SKM-1 treated with dmso at 0.1 percent for 144 hours (cell line): ENCODE data around the gene MVB12B.

Experiments used
- DNase-seq: peaks from one replicate; lab custom pipeline; 2025; ENCODE audit not compliant: unreplicated experiment; lab: John Stamatoyannopoulos, UW

The MVB12B gene

DNA sequence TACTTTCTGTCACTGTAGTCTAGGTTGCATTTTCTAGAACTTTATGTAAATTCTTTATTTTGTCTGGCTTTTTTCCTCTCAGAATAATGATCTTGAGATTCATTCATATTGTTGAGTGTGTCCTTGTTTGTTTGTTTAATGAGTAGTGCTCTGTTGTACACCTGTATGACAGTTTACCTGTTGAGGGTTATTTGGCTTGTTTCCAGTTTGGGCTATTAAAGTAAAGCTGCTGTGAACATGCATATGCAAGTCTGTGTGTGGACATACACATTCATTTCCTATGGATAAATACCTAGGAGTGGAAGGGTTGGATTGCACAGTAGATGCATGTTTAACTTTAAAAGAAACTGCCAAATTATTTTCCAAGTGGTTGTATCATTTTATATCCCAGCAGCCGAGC lies 30.4 kb downstream of the MVB12B start:
- DNase-seq, result no peak

DNA sequence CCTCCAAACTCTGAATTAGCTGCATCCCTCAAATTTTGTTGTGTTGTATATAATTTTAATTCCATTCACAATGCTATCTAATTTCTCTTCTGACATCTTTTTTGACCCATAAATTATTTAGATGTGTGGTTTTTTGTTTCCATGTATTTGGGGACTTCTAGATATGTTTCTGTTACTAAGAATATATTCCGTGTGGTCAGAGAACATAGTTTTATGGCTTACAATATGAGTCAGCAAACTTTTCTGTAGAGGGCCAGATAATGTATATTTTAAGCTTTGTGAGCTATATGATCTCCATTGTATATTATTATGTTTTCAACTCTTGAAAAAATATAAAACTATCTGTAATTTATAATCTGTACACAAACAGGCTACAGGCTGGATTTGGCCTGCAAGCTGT lies 33.4 kb downstream of the MVB12B start:
- DNase-seq, result no peak

DNA sequence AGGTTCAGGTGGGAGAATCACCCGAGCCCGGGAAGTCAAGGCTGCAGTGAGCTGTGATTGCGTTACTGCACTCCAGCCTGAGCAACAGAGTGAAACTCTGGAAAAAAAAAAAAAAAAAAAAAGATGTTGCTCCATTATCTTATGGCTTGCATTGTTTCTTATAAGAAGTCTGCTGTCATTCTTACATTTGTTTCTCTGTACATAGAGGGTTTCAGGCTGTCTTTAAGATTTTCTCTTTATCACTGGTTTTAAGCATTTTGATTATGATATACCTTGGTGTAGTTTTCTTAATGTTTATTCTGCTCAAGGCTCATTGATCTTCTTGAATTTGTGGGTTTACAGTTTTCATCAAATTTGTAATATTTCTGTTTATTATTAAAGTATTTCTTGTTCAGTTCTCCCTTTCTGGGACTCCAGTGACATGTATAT lies 35.2 kb downstream of the MVB12B start:
- DNase-seq, result no peak

DNA sequence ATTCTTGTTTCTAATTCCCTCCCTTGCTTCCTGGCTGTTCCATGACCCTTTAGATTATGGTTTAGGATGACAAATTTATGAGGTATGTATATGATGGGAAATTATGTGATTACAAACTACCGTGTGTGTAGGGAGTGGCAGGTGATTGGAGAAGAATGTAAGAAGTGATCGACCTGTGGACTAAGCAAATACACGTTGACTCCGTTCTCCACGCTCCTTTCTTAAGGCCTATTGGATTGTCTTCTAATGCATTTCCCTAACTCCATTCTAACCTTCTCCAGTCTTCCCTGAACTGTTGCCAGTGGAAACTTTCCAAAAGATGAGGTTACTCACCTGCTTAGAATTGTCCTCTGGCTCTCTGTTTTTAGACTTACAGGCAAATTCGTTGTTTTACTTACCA lies 36.6 kb downstream of the MVB12B start:
- DNase-seq, result no peak

DNA sequence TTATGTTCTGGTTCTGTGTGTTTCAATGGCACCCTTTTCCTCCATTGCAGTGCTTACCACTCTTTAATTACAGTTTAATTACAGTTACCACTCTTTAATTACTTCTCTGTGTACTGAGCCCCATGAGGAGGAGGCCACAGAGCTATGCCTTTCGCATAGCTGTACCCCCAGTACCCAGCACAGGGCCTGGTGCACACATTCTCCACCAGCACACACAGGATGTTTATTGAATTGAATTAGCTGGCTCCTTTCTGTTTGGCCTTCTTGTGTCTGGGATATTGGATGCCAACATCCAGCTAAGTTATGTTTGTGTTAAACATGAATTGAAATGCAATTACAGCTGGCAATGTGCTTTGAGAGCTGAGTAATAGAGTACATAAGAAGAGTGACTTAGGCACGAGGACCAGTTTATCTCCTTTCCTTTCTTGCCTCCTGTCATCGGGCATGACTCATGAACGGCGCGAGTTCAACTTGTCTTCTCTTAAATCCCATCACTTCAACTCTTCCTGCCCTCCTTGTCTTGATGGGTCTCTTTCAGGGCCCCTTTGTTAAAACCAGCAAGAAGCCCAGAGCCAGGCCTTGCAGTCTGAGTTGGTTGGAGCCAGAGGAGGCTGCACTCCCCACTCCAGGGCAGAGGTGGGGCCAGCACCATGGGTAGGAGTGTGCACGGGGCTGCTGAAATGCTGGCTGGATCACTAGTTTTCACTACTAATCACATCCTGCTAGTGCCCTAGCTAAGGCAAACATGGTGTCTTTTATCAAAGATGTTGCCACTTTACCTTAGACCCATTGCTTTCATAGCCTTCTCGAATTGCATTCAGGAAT lies 37.4 kb downstream of the MVB12B start:
- DNase-seq, result no peak

DNA sequence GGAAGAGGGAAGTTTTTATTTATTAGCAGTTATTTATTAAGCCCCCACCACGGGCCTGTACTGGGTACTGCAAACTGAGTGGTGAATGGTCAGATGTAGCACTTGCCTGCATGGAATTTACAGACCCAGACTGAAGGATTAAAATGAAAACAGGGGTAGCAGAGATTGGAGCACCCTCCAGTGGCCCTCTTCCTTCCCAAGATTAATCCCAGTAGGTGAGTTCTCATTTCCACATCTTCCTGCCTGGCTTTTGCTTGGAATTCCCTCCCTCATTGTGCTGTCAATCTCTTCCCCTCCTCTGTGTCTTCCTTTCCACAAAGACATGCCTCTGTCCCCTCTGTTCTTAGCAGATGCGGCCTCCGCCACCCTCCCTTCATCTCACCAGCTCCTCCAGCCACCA lies 39.2 kb downstream of the MVB12B start:
- DNase-seq, result no peak

DNA sequence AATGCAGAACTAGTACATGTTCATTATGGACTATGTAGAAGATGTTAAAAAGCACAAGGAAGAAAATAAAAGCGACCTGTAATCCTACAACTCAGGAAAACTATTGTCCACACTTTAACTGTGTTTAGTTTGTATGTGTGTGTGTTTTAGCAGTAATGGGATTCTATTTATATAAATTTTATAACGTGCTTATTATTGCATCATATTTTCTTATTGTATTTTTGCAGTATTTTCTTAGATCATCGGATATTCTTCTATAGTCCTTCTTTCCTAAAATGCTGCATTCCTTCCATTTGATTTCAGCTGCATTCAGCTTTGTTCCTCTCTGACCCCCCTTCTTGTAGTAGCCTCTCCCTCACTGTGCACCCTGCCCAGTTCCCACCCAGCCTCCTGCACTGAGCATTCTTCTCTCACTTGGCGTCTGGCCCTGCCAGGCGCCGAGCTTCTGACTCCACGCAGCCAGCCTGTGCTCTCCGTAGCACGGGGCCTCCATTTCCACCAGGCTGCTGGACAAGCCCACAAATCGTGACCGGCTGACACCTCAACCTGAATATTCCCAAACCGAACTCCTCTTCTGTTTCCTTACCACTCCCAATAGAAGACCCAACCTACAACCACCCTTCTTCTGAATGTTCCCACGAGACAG lies 39.9 kb downstream of the MVB12B start:
- DNase-seq, result no peak

DNA sequence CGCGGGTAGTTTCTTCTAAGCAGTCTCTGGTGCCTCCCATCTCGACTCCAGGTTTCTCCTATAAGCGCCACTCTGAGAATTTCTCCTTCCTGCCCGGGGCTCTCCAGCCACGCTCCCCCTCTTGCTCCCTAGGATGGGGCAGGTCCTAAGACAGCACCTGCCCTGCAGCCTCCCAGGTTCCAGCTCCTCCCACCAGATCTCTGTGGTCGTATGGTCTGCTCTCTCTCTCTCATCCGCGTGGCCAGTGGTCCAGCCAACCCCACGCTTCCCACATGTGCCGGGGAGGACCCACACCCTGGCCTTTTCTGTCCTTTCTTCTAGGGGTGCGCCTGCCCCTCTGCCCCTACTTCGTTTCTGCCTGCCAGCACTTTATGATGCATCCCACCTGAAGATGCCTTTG lies 40.5 kb downstream of the MVB12B start:
- no peak for DNase-seq

DNA sequence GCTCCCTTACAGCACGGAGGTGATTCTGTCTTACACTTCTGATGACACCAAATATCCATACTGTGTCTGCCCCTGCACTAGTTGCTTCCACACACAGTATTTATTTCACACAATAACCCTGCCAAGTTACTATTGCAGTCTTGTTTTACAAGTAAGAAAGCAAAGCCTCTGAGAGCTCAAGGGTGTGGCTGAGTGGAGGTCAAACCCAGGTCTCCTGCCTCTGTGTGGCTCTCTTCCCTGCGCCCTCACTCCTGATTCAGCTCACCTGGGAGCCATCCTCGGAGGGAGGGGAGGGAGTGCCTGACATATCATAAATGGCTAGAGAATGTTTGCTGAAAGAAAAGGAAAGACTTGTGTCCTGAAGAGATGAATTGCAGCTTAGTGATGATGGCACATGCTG lies 41.0 kb downstream of the MVB12B start:
- DNase-seq, result no peak

DNA sequence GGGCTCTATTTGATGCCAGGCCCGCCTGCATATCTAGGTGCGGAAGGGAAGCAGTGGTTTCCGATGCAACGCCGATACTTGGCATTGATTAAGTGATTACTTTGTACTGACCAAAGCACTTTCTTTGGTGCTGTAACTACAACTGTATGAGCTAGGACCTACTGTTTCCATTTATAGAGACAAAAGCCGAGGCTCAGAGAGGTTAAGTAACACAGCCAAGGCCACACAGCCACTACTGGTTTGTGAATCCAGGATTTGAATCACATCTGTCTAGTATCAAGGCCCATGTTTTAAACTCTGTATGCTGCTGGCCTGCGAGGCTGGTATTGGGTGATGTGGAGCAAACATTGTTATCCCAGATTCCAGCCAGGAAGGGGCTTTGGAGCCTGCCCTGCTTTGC lies 41.4 kb downstream of the MVB12B start:
- DNase-seq, result no peak

DNA sequence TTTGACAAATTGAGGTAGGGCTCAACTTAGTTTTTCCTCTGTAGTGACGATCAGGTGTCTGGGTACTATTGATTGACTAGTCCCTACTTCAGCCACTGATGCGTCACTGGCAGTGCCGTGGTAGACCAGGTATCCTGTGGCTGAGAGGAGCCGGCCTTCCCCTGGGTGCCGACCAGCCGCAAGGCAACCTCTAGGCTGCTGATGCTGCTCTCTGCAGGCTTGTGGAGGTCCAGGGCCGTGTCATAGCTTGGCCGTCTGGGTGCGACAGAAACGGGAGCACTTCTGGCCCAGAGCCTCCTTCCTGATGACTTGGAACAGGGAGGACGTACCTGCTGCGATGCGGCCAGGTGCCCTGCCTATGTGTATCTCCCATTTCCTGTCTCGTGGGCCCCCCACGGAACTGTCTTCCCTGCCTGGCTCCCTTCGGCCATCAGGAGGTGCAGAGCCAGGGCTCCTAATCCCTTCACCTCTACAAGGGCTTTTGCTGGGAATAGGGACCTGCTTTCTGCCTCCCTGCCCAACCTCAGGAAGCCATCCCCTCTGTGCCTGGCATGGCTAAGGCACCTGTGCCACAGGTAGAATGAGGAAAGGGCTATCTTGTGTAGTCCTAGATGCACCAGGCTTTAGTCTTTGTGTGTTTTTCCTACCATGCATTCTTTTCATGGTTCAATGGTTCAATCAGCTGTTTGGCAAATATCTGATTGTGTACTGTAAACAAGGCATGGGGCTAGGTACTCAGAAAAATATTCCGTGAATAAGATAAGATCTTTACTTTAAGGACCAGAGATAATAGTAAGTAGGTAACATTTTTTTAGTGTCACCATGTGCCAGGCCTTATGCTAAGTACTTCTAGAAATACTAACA lies 44.6 kb downstream of the MVB12B start:
- DNase-seq, result no peak

DNA sequence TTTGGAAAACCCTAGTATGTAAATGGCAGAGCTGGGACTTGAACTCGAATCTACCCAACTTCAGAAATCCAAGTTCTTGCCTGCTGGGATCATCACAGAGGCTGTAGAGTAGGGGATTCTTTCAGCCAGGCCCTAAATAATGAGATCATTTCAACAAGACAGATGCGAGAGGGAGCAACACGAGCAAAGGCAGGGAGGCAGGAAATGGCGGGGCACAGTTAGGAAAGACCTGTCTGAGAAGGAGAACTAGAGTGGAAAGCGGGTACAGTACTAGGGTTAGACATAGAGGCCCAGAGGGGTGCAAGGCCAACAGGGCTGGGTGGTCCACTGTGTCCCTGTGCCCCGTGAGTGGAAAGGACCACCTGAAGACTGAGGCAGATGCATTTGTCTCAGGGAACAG lies 46.1 kb downstream of the MVB12B start:
- DNase-seq, result peak; percentile 12

DNA sequence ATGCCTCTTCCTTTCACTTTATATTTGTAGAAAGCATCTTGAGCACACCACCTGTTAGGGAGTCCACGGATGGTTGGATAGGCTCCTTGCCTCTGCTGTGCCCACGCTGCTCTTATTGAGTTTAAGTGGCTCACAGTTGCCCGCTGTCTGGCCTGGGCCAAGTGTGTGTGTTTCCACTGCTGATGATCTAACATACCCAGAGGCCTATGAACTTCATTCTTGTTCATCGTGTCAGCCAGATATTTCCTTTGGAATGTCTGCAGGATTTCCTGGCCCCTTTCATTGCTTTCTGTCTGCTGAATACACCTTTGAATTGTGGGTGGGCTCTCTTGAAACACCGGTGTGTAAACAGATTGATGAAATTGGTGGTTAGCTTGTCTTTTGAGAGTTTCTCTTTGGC lies 46.6 kb downstream of the MVB12B start:
- DNase-seq, result no peak

DNA sequence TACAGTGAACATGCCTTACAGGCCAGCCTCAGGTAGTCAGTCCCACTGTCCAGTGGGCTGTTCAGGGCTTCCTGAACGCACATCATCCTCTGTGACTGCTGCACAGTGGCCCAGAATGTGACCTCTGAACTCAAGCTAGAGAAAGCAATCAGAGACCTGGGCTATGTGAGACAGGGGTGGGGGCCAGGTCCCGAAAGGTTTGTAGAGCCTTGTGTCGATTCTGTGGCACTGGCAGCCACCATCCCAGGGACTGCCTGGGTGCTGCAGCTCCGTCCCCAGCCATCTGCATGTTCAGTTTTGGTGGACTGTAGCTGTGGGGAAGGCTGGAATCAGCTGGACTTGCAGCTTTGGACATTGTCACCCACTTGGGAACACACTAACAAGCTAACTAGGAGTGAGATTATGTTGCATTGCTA lies 47.7 kb downstream of the MVB12B start:
- DNase-seq, result no peak

DNA sequence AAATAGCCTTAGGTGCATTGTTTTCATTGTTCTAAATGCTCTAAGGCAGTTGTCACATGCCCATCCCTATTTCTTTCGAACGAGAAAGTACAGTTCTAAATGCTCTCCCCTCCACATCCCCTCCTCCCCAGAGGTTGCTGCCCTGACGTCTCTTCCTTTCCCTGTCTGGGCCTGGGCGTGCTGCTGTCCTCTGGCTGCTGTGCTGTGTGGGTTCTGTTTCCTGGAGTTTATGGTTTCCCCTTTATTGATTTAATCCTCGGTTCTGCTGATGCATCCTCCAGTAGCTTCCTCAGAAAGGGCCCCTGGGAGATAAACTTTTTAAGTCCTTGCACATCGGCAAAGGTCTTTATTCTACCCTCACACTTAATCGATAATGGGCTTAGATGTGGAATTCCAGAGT lies 48.8 kb downstream of the MVB12B start:
- peak; percentile 54 for DNase-seq

DNA sequence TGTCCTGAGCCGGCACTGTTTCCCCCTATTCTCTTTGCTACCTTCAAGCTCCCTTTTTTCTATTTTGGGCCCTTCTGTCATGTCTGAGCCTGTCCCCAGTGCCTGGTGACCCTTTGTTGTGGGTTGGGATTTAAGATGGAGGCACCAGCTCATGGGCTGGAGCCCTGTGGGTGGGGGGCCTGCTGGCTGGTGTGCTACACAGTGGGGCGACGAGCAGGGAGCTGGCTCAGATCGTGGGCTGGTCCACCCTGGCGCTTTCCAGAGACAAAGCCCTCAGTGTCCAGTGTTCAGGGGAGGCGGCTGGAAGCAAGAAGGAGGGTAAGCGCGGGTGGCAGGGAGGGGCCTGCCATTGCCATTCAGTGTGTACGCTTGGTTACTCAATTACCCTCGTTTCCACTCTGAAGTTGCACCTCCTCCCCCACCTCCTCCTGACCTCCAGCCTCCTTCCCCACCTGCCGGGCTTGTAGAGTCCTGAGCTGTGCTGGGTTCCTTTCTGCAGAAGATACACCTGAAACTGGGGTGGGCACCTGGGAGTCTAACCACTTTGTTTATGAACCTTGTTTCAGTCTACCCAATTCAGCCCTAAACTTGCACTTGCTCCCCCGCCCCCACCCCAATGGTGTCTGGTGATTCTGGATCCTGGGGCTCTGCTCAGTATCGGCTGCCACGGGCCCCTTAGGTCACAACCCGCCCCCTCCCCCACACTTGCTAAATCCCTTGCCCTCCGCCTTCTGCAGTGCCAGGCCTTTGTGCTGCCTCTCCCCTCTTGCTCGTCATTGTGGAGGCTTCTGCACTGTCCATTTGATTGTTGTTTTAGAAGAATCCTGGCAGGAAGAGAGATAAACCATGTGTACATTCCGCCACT lies 49.9 kb downstream of the MVB12B start:
- peak; percentile 18 for DNase-seq

DNA sequence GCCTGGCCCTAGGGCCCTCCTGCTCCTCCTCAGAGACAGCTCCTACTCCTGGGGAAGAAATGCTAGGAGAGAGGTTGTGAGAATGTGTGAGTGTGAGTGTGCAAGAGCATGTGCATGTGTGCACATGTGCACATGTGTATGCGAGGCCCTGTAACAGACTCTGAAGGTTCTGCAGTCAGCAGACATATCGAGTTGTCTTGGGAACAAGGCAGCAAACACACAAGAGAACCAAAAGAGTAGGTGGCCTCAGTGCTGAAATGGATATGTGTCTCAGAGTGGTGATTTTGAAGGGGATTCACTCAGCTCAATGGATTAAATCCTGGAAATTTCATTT lies 50.5 kb downstream of the MVB12B start:
- no peak for DNase-seq

DNA sequence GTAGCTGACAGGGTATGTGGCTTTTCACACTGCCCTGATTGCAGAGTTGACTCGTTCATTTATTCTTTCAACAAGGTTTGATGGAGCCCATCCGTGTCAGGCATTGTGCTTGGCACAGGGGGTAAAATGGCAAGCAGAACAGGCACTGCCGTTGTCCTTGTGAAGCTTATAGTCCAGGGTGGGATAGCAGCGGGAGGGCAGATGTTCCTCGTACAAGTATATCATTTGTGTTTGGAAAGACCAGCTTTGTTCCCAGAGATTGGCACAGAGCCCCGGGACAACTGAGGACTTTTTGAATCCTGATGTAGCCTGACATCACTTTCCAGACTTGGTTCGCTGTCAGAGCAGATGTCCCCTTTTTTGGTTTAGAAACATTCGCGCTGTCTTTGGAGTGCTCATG lies 50.9 kb downstream of the MVB12B start:
- DNase-seq, result no peak

DNA sequence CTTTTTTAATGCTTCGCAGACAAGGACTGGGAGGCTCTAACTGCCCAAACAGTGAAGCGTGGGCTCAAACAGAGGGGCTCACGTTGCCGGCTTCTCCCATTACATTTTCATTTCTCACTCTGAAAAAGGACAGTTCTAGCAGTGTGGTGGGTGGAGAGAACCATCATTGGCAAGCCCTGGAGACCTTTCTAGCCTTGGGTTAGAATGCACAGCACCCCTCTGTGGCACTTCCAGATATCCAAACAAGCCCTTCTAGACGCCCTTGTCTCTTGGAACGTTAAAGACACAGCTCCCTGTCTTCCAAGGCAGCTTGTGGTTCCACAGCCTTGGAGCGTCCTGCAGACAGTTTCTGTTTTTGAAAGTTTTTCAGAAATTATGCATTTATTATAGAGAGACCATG lies 52.1 kb downstream of the MVB12B start:
- DNase-seq, result no peak

DNA sequence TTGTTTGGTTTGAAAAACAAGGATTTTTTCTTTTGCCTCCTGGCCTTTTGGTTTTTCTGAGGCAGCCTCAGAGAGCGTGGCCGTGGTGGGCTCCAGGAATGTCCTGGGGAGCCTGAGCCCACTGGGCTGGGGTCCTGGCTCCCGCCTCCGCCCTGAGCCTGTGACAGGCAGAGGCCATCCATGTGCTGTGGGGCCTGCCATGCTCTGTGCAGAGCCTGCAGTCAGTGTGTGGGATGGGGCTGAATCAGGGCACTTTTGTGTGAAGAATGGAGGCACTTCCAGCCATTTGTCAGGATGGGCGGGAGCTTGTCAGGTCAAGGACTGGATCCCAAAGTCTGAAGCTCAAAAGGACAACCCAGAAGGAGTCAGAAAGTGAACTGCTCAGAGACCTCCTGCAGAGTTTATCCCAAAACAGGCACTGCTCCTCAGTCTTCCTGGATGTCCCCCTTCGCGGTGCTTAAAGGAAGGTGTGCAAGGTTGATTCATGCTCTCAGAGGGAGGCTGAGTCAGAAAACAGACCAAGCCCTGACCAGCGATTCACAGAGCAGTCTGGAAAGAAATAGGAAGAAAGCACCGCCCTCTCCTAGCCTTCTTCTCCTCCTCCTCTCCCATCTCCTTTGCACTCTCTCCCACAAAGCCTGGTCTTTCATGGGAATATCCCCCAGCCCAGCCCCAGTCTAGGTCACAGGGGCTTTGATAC lies 53.2 kb downstream of the MVB12B start:
- DNase-seq, result no peak
